ENCODE data around the gene KLC1. TPM values are rescaled to one million over a fixed set of nuclear protein-coding genes. Genes with fewer than 3 reads are reported as not detected.

KLC1 gene
- total and polyA plus RNA-seq, 2 of the 8 experiments (the other 6 are each of a cell fraction or from before 2014, with no cell fraction given): 84.6 to 134 TPM

DNA sequence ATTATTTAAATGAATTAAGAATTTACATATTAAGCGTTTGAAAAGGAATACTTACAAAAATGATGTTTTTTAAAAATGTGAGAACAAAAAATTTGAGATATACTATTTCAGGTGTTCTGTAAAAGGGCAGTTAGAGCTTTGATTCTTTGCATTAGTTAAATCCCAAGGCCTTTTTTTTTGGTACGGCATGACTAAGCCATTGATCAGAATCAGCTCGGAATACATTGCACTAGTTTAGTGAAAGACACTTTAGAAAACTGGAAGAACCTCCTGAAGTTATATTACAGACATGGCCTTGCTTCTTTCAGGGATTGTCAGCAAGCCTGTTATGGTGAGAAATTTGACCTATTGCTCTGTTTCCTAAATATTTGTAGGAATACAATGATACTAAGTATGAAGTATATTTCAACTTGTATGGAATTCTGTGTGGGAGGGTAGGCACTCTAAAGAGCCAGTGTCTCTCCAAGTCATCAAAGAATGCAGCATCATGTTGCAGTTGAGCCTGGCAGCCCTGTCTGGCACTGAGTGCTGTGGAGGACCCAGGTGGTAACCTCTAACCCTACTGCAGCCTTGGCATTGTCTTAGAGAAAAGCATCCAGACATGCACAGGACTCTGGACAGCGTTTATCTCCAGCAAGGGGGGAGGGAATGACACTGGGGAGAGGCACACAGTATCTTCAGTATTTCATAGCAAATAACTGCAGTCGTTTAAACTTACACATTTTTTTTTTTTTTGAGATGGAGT is 1.5 kb downstream of the KLC1 start:
- FAIRE-seq: no peak
- Histone ChIP-seq H3K56ac (replicated peaks; ENCODE audit: insufficient read length, low read depth, low read length) (no peak overlapping the region), H2BK15ac (ENCODE audit: low read length) (no peak overlapping the region), H3K4me1 (replicated peaks in 1 of 4; ENCODE audit: control insufficient read depth in 3 of 4, insufficient read depth in 4 of 4, low read length in 3 of 4) (peaks cover 5 to 18% (median 9%) of the 10 kb centered on the region in 4 experiments; a peak in 5 of 7 replicates), H3K79me1 (ENCODE audit: low read depth, low read length) (peaks cover 8% of the 10 kb centered on the region), H3K9me3 (ENCODE audit: insufficient read depth in 2 of 2, low read depth in 1 of 2, low read length in 1 of 2) (no peaks in the 10 kb centered on the region), H3K14ac (ENCODE audit: insufficient read length) (no peak overlapping the region), H4K8ac (ENCODE audit: extremely low read depth, insufficient read depth, low read length) (no peak overlapping the region), H2AFZ (ENCODE audit: low read length) (no peak overlapping the region), H3K23me2 (ENCODE audit: low read depth, low read length) (peaks cover 6% of the 10 kb centered on the region; the same call in 1 of the 2 replicates), H2BK5ac (ENCODE audit: low read depth, low read length) (no peak overlapping the region; the same call in 1 of the 2 replicates), H4K5ac (ENCODE audit: insufficient read length, low read depth, low read length) (no peak overlapping the region), H3K4me3 (ENCODE audit: extremely low read depth in 1 of 4, insufficient read depth in 2 of 4, low read depth in 3 of 4, low read length in 4 of 4) (peak overlapping the region in 3 of 4 experiments; percentile 67 to 92 (median 72); a peak in 7 of 8 replicates), H3K4ac (replicated peaks; ENCODE audit: insufficient read length, low read depth, low read length) (no peak overlapping the region), H2AK5ac (ENCODE audit: low read depth, low read length) (no peak overlapping the region), H3K18ac (ENCODE audit: extremely low read depth, low read length) (no peak overlapping the region), H2BK12ac (ENCODE audit: low read depth, low read length) (no peak overlapping the region), H3K23ac (ENCODE audit: insufficient read length) (no peak overlapping the region), H4K91ac (replicated peaks; ENCODE audit: insufficient read length, low read length) (no peak overlapping the region), H3K4me2 (ENCODE audit: insufficient read depth in 1 of 2, low read depth in 2 of 2, low read length in 2 of 2) (peak overlapping the region; percentile 72 to 89), H3K27ac (ENCODE audit: low read depth, low read length) (no peak overlapping the region), H2BK120ac (replicated peaks; ENCODE audit: low read depth, low read length) (no peak overlapping the region), H2BK20ac (ENCODE audit: low read length) (no peak overlapping the region), H3K9ac (replicated peaks in 1 of 4; ENCODE audit: extremely low read depth in 1 of 4, low read depth in 3 of 4, low read length in 3 of 4) (no peak overlapping the region), H4K20me1 (replicated peaks in 1 of 2; ENCODE audit: control insufficient read depth in 1 of 2, insufficient read depth in 2 of 2, low read length in 2 of 2) (peaks cover 13 to 18% of the 10 kb centered on the region in 2 experiments), H3K36me3 (ENCODE audit: control insufficient read depth in 2 of 4, insufficient read depth in 4 of 4, low read length in 3 of 4) (no peaks in the 10 kb centered on the region), H3K79me2 (ENCODE audit: control insufficient read depth in 1 of 2, insufficient read depth in 2 of 2, low read length in 2 of 2) (peaks cover 17 to 57% of the 10 kb centered on the region in 2 experiments), H3K27me3 (replicated peaks in 1 of 4; ENCODE audit: control insufficient read depth in 3 of 4, extremely low read depth in 1 of 4, insufficient read depth in 3 of 4, low read length in 3 of 4) (no peaks in the 10 kb centered on the region)
- TF ChIP-seq, protein P1, sequence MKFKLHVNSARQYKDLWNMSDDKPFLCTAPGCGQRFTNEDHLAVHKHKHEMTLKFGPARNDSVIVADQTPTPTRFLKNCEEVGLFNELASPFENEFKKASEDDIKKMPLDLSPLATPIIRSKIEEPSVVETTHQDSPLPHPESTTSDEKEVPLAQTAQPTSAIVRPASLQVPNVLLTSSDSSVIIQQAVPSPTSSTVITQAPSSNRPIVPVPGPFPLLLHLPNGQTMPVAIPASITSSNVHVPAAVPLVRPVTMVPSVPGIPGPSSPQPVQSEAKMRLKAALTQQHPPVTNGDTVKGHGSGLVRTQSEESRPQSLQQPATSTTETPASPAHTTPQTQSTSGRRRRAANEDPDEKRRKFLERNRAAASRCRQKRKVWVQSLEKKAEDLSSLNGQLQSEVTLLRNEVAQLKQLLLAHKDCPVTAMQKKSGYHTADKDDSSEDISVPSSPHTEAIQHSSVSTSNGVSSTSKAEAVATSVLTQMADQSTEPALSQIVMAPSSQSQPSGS (IDR thresholded peaks at IDR 0.05; ENCODE audit: low read length): no peak
- TF ChIP-seq CREB1 (IDR thresholded peaks at IDR 0.05) (no peak), BACH1 (IDR thresholded peaks at IDR 0.05; ENCODE audit: low read length) (no peak), ASH2L (IDR thresholded peaks at IDR 0.05; ENCODE audit: low read length) (no peak), TAF7 (optimal IDR thresholded peaks at IDR 0.05; ENCODE audit: borderline replicate concordance, low read depth, low read length) (no peak), EGR1 (IDR thresholded peaks at IDR 0.05; ENCODE audit: borderline replicate concordance, low read depth, low read length) (no peak), EP300 (IDR thresholded peaks at IDR 0.05; ENCODE audit: borderline replicate concordance in 1 of 2, low read depth in 2 of 2, low read length in 2 of 2) (no peak)
- TF ChIP-seq, protein P2, sequence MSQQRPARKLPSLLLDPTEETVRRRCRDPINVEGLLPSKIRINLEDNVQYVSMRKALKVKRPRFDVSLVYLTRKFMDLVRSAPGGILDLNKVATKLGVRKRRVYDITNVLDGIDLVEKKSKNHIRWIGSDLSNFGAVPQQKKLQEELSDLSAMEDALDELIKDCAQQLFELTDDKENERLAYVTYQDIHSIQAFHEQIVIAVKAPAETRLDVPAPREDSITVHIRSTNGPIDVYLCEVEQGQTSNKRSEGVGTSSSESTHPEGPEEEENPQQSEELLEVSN (IDR thresholded peaks at IDR 0.05): no peak
- ChIA-PET POLR2A (ENCODE audit: partially characterized antibody) (interaction anchor here (0.8 to 2.2 kb wide), 2 partner anchors 25 to 223 kb away, joined by 4 to 8 read pairs; no protein-coding TSS in a partner anchor), CTCF (ENCODE audit: partially characterized antibody) (interaction anchor here (0.6 kb wide), 1 partner anchor 19 kb away, joined by 3 read pairs; no protein-coding TSS in a partner anchor)
- no peak for DNase-seq (ENCODE audit: low read depth in 1 of 2, low spot score in 2 of 2)
- 53% methylated on average over 5 of the region's 5 CpGs; no CpG with 5 or more reads in 1 of the 2 experiments for WGBS, 2 experiments (ENCODE audit: extremely low coverage in 1 of 2, insufficient coverage in 1 of 2, insufficient read length in 1 of 2, insufficient replicate concordance in 2 of 2, low coverage in 1 of 2, low lambda C conversion rate in 2 of 2, missing lambda C conversion rate in 1 of 2)
